GM12872 (cell line): ENCODE results near the gene TMEM126A.

Source experiments
- CTCF ChIP-seq: IDR thresholded peaks from 3 replicates; pipeline ENCODE4 v1.5.1; 2011; ENCODE audit warnings: low read depth, mild to moderate bottlenecking, low read length, moderate library complexity; ENCODE audit not compliant: insufficient read depth

Gene TMEM126A

GRCh38 chr11:85697747-85698146, 50.0 kb downstream of the TMEM126A start:
- TF ChIP-seq CTCF: no peak

GRCh38 chr11:85698195-85698594, 50.4 kb downstream of the TMEM126A start:
- no peak for TF ChIP-seq CTCF

- no peak for TF ChIP-seq CTCF
Measured at GRCh38 chr11:85699957-85700741, 52.4 kb downstream of the TMEM126A start.

GRCh38 chr11:85704967-85705366, 57.2 kb downstream of the TMEM126A start:
- TF ChIP-seq CTCF: no peak

GRCh38 chr11:85705800-85706199, 58.0 kb downstream of the TMEM126A start:
- TF ChIP-seq CTCF: no peak
